NCI-H82 treated with DMSO at 0.1 percent for 48 hours (cell line): ENCODE results near the gene FBLN2.
A peak's percentile ranks its signal among the peaks of the same experiment; 100 is the strongest.

Source experiments
- DNase-seq: peaks from one replicate; lab custom pipeline; 2025; ENCODE audit not compliant: unreplicated experiment; lab: John Stamatoyannopoulos, UW

The FBLN2 gene

GRCh38 chr3:13598926-13599886 lies 50.3 kb downstream of the FBLN2 start:
- no peak for DNase-seq

- no peak for DNase-seq
Observed at GRCh38 chr3:13599887-13600450, 51.0 kb downstream of the FBLN2 start.

- DNase-seq = peak; percentile 3
Observed at GRCh38 chr3:13600950-13601691, 52.2 kb downstream of the FBLN2 start.

DNA sequence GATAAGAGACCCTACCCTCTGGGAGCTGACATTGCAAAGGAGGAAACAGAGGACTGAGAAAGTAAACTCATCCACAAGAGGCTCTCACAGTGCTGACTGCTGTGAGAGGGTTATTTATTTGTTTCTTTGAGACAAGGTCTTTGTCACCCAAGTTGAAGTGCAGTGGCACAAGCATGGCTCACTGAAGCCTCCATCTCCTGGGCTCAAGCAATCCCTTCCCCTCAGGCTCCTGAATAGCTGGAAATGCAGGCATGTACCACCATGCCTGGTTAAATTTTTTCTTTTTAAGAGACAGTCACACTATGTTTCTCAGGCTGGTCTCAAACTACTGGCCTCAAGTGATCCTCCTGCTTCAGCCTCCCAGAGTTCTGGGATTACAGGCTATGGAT lies 52.8 kb downstream of the FBLN2 start:
- DNase-seq = no peak

GRCh38 chr3:13605555-13605954 lies 56.6 kb downstream of the FBLN2 start:
- DNase-seq = no peak

- no peak for DNase-seq
Observed at GRCh38 chr3:13607821-13608597, 59.1 kb downstream of the FBLN2 start.

DNA sequence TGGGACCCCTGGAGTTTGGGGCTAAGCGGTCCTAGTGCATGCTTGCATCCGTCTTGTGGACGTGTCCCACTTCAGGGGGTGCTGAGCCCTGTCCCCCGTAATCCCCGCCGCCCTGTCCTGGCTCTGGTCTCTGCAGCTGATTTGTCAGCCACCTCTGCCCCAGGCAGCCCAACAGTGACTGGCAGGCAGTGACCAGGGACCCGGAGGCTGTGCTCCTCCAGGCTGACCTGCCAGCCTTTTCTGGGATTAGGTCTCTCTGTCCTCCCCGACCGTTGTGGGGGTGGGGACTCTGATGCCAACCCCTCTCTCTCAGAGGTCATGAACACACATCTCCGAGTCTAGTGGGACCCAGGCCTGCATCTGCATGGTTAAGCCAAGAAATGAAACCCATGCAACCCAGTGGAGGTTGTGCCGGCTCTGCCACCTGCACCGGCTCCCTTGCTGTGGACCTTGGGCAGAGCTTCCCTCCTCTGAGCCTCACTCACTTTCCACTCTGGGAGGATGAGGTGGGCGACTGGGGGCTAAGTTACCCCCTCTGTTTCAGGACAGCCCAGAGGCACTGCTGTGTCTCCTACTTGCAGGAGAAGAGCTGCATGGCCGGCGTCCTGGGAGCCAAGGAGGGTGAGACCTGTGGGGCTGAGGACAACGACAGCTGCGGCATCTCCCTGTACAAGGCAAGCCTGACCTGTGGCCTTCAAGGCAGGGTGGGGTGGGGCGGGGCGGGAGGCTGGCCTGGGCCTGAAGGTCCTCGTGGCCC lies 60.2 kb downstream of the FBLN2 start:
- DNase-seq = no peak

DNA sequence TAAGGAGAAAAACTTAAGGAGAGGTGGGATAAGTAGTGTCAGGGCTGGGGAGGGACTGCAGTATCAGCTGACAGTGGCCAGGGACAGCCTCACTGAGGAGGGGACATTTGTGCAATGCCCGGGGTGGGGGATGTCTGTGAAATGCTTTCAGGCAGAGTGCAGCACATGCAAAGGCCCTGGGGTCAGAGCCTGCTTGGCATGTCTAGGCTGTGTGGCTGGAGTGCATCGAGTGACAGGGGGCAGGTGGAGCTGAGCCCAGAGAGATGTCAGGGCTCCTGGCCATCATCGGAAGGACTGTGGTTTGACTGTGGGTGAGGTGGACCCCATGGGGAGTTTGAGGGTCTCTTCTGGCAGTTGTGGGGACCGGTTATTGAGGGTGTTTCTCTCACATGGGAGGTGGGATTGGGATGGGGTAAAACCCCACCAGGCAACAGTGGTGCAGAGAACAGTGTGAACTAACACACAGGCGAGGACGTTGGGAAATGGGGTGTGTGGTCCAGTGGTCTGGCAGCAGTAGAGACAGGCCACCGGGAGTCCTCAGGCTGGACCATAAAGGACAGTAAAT lies 61.2 kb downstream of the FBLN2 start:
- DNase-seq = no peak

GRCh38 chr3:13611221-13611620 lies 62.3 kb downstream of the FBLN2 start:
- DNase-seq = no peak

DNA sequence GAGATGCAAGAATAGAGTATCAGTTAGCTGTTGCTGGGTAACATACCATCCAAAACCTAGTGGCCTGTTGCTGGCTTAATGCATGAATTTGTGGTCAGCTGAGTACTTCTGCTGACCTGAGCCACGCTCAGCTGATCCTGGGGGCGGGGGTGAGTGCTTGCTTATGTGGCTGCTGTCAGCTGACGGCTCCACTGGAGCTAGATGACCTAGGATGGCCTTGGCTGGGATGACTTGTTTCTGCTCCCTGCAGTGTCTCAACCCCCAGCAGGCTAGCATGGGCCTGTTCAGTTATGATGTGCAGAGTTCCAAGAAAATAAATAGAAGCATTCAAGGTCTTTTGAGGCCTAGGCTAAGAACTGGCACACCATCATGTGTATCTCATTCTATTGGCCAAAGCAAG lies 63.9 kb downstream of the FBLN2 start:
- no peak for DNase-seq

DNA sequence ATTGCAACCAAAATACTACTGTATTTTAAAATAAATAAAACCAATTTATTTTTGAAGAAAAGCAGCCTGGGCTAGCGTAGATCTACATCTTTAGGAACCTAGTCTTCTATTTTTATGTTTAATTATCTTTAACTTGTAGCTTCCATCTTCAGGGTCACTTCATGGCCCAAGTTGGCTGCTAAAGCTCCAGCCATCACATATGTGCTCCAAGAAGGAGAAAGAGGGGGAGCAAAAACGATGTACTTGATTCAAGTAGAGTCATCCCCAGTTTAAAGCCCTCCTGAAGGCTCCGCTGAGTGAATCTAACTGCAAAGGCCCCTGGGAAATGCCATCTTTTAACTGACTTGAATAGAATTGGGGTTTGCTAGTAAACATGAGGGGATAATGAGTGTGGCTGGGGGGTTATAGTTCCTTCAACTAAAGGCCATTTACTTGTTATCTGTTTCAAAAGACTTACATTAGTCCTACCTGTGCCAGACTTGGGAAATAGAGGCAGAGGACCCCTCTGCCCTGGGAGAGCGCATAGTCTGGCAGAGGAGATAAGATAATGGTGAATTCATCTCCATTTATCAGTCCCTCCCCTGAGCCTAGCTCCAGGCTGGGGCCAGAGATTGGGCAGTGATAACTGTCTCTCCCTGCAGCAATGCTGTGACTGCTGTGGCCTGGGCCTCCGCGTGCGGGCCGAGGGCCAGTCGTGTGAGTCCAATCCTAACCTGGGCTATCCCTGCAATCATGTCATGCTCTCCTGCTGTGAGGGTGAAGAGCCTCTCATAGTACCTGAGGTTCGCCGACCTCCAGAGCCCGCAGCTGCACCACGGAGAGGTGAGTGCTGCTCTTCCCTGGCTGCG lies 64.6 kb downstream of the FBLN2 start:
- DNase-seq = no peak

DNA sequence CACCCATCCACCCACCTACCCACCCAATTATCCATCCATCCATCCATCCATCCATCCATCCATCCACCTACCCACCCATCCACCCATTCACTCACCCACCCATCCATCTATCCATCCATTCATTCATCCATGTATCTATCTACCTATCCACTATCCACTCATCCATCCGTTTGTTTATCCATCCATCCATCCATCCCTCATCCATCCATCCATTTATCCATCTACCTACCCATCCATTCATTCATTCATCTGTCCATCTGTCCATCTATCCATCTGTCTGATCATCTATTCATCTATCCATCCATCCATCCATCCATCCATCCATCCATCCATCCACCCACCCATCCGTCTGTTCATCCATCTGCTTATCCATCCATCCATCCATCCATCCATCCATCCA lies 65.7 kb downstream of the FBLN2 start:
- no peak for DNase-seq

- no peak for DNase-seq
Observed at GRCh38 chr3:13615019-13615528, 66.1 kb downstream of the FBLN2 start.

DNA sequence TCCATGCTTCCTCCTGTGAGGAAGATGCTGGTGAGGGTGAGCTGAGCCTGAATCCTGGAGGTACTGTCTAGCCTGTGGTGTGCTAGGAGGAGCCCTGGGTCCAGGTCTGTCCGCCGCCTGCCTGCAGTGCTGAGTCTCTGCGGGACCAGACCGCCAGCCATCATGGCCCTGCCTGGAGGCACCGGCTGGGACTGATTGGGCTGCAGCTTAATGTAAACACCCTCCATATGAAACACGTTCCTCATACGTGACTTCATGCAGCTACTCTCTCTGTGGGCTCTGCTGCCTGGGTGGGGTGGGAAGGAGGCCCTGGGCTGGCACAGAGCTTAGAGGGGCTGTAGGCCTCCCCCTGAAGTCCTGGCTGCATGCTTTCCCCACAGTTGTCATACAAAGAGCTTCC lies 67.4 kb downstream of the FBLN2 start:
- no peak for DNase-seq

DNA sequence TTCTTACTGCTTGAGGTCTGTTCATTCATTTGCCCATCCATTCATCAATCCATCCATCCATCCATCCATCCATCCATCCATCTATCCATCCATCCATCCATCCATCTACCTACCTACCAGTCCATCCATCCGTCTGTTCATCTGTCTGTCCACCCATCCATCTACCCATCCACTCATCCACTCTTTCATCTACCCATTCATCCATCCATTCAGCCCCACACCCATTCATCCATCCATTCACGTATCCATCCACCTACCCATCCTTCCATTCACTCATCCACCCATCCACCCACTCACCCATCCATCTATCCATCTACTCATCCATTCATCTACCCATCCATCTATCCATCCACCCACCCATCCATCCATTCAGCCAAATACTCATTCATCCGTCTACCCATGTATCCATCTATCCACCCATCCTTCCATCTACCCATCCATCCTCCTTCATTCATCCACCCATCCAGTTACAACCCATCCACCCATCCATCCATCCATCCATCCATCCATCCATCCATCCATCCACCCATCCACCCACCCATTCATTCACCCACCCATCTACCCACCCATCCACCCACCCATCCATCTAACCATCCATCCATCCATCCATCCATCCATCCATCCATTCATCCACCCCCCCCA lies 68.3 kb downstream of the FBLN2 start:
- DNase-seq = no peak

DNA sequence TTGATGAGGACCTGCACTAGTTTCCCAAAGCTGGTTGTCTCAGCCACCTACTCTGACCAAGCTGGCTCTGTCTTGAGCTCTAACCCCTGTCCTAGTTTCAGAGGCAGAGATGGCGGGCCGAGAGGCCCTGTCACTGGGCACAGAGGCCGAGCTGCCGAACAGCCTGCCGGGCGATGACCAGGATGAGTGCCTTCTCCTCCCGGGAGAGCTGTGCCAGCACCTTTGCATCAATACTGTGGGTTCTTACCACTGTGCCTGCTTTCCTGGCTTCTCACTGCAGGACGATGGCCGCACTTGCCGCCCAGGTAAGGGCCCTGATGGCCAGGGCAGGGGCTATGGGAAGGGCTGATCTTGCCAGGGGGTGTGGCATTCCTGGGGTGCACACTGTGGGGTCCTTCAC lies 69.1 kb downstream of the FBLN2 start:
- DNase-seq = no peak

GRCh38 chr3:13618836-13619235 lies 69.9 kb downstream of the FBLN2 start:
- no peak for DNase-seq

DNA sequence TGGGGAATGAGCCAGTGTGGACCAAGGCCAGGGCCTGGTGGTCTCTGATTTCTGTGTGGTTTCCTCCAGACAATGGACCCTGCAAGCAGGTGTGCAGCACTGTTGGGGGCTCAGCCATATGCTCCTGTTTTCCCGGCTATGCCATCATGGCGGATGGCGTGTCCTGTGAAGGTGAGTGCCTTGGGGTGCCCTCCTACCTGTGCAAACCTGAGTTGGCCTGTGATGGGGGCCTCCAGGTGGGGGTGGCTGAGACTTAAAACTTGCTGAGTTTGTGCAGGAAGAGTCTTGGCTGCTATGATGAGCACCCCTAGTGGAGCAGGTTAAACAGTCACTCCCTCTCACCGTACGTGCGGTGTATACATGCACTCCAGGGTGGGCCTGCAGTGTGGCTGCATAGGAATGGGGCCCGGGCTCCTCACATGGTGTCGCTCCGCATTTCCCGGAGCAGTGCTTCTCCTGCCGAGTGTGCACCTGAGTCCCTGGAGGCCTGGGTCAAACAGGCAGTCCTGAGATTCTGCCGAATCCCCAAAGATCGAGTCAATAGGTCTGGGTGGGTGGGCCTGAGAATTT lies 70.8 kb downstream of the FBLN2 start:
- no peak for DNase-seq
